OCI-LY3 (cell line): ENCODE results near the gene P3H2.

ENCODE experiments used
- H2AFZ ChIP-seq: fragments of 200-600, 300-600 bp; shearing (Covaris generic); 2 replicates; pipeline ENCODE4 v1.6.0; 2014; ENCODE audit warnings: antibody characterized with exemption, low read depth, low read length
- H3K27ac ChIP-seq: fragments of 200-600, 300-600 bp; sonication (generic); 2 replicates; pipeline ENCODE4 v1.5.1; 2014; ENCODE audit warnings: mild to moderate bottlenecking, low read length, moderate library complexity, mixed read lengths
- H3K27me3 ChIP-seq: fragments of 200-600, 300-600 bp; sonication (generic); 2 replicates; pipeline ENCODE4 v1.6.1; 2014; ENCODE audit warnings: low read depth, low read length, mixed read lengths
- H3K36me3 ChIP-seq: fragments of 200-600, 300-600 bp; sonication (generic); replicated peaks from 2 replicates; pipeline ENCODE3; 2014; ENCODE audit warnings: low read depth, low read length, mixed read lengths
- H3K4me1 ChIP-seq: fragments of 300-600, 200-600 bp; sonication (generic); 2 replicates; pipeline ENCODE4 v1.6.1; 2014; ENCODE audit warnings: low read length, mixed read lengths
- H3K4me2 ChIP-seq: fragments of 200-600, 300-600 bp; sonication (generic); 2 replicates; pipeline ENCODE4 v1.6.1; 2014; ENCODE audit warnings: low read length, mixed read lengths
- H3K4me3 ChIP-seq: fragments of 300-600, 200-600 bp; sonication (generic); 2 replicates; pipeline ENCODE4 v1.5.1; 2014; ENCODE audit warnings: antibody characterized with exemption, mild to moderate bottlenecking, low read length, moderate library complexity
- H3K79me2 ChIP-seq: fragments of 300-600, 200-600 bp; shearing (Covaris generic); 2 replicates; pipeline ENCODE4 v1.6.1; 2014; ENCODE audit warnings: mild to moderate bottlenecking, low read length, mixed read lengths
- H3K9ac ChIP-seq: fragments of 300-600, 200-600 bp; shearing (Covaris generic); 2 replicates; pipeline ENCODE4 v1.6.0; 2014; ENCODE audit warnings: mild to moderate bottlenecking, low read length, moderate library complexity
- H3K9me3 ChIP-seq: fragments of 200-600, 300-600 bp; shearing (Covaris generic); 2 replicates; pipeline ENCODE4 v1.6.1; 2014; ENCODE audit warnings: low read length, mixed read lengths; ENCODE audit not compliant: insufficient read depth
- H4K20me1 ChIP-seq: fragments of 200-600, 300-600 bp; sonication (generic); 2 replicates; pipeline ENCODE4 v1.6.1; 2016; ENCODE audit warnings: low read length, mixed read lengths; ENCODE audit not compliant: insufficient read depth
- CTCF ChIP-seq: fragments of 200-600, 300-600 bp; sonication (generic); IDR thresholded peaks from 2 replicates; pipeline ENCODE4 v1.5.1; 2014; ENCODE audit warnings: antibody characterized with exemption, low read length, low read depth
- EZH2phosphoT487 ChIP-seq: fragments of 200-600 bp; shearing (Covaris generic); IDR thresholded peaks from 2 replicates; pipeline ENCODE4 v1.6.1; 2018; ENCODE audit warnings: antibody characterized with exemption, mixed run types, low read depth

The P3H2 gene

DNA sequence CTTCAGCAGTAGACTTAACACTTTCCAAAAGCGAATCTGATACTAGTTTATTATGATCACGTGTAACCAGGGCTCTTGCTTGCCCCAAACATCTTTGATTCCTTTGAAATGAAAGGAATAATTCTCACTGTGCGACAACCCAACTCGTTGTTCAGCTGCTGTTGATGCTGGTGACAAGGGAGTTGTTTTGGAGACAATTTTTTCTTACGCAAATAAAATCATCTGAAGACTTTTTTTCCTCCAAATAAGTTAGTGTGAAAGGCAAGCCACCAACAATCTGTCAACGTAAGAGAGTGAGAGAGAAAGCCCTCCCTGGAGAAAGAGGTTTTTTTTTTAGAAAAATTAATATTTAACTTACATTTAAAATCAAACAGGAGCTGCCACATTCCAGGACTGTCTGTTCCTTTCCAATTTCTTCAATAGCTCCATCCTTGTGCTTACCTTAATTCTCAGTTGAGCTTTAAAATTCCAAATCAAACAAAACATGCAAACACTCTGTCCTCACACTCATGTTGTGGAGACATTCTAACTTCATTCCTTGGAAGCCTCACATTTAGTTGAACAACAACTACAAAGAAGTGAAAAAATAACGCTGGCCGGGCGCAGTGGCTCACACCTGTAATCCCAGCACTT, 4.9 kb upstream of the P3H2 start:
- Histone ChIP-seq H3K4me3 (no peak overlapping the region), H3K27me3 (no peaks in the 10 kb centered on the region), H3K9me3 (no peaks in the 10 kb centered on the region), H3K27ac (no peak overlapping the region), H3K79me2 (no peaks in the 10 kb centered on the region), H3K4me2 (no peak overlapping the region), H2AFZ (no peak overlapping the region), H3K9ac (no peak overlapping the region), H3K36me3 (no peaks in the 10 kb centered on the region), H4K20me1 (no peaks in the 10 kb centered on the region), H3K4me1 (peaks cover 11% of the 10 kb centered on the region)
- TF ChIP-seq CTCF (no peak), EZH2phosphoT487 (no peak)

DNA sequence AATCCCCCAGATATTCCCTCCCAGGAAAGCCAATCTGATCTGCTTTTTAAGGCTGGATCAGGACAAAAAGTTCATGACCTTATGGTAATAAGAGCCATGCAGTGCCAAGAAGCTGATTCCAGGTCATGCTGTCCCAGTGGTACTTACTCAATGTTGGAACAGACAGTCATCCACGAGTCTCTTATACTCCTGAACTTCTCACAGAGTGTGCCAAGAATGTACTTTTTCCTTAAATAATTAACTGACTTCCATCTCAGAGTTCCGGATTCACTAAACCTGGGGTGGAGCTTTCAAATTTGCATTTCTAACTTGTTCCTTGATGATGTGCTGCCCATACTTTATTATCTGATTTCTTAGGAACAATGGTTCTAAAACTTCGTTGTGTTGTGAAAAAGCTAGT, 3.4 kb upstream of the P3H2 start:
- no peaks in the 10 kb centered on the region for H3K79me2 ChIP-seq
- no peak overlapping the region for H3K27ac ChIP-seq
- no peak for TF ChIP-seq CTCF
- TF ChIP-seq EZH2phosphoT487 = no peak
- no peaks in the 10 kb centered on the region for H3K36me3 ChIP-seq
- no peaks in the 10 kb centered on the region for H3K9me3 ChIP-seq
- no peak overlapping the region for H2AFZ ChIP-seq
- H3K4me3 ChIP-seq = no peak overlapping the region
- H3K4me1 ChIP-seq = peaks cover 16% of the 10 kb centered on the region
- H3K27me3 ChIP-seq = no peaks in the 10 kb centered on the region
- H3K9ac ChIP-seq = no peak overlapping the region
- H3K4me2 ChIP-seq = no peak overlapping the region
- no peaks in the 10 kb centered on the region for H4K20me1 ChIP-seq

GRCh38 chr3:190122198-190122771, 1.6 kb upstream of the P3H2 start:
- Histone ChIP-seq H2AFZ (no peak overlapping the region), H3K36me3 (peaks cover 6% of the 10 kb centered on the region), H3K27me3 (no peaks in the 10 kb centered on the region), H3K9me3 (no peaks in the 10 kb centered on the region), H3K9ac (no peak overlapping the region), H3K27ac (no peak overlapping the region), H3K4me2 (peak overlapping the region; percentile 82; the same call in 1 of the 2 replicates), H3K4me1 (peaks cover 28% of the 10 kb centered on the region), H4K20me1 (no peaks in the 10 kb centered on the region), H3K4me3 (no peak overlapping the region), H3K79me2 (peaks cover 13% of the 10 kb centered on the region)
- TF ChIP-seq CTCF (no peak), EZH2phosphoT487 (no peak)

GRCh38 chr3:190121383-190121782, 686 bp upstream of the P3H2 start:
- peaks cover 34% of the 10 kb centered on the region for H3K4me1 ChIP-seq
- peak overlapping the region; percentile 77 for H3K9ac ChIP-seq
- peaks cover 10% of the 10 kb centered on the region for H3K36me3 ChIP-seq
- H3K9me3 ChIP-seq = no peaks in the 10 kb centered on the region
- TF ChIP-seq EZH2phosphoT487 = no peak
- no peak for TF ChIP-seq CTCF
- H3K4me2 ChIP-seq = peak overlapping the region; percentile 82
- peak overlapping the region; percentile 95; the same call in 1 of the 2 replicates for H3K27ac ChIP-seq
- H2AFZ ChIP-seq = peak overlapping the region; percentile 92; the same call in 1 of the 2 replicates
- no peaks in the 10 kb centered on the region for H4K20me1 ChIP-seq
- peak overlapping the region; percentile 87 for H3K4me3 ChIP-seq
- H3K79me2 ChIP-seq = peaks cover 20% of the 10 kb centered on the region
- no peaks in the 10 kb centered on the region for H3K27me3 ChIP-seq
